Stomach (tissue), 9 donors: ENCODE data around the gene GLRA1. TPM values are rescaled to one million over a fixed set of nuclear protein-coding genes. Genes with fewer than 3 reads are reported as not detected.
A peak's percentile ranks its signal among the peaks of the same experiment; 100 is the strongest.

Experiments
- DNase-seq, 2 donors: peaks; one replicate each; pipeline versions ENCODE4 v3.0.0 to v3.0.0-alpha.2; 2013 to 2019
- H3K27ac ChIP-seq, 5 donors: fragments of 200-600 bp in 4 of 5; sonication (generic) in 4 of 5; one replicate each; pipeline ENCODE4 v1.5.1; 2013 to 2019; ENCODE audit warnings: mild to moderate bottlenecking in 1 of 5, moderate library complexity in 1 of 5
- H3K27me3 ChIP-seq, 3 donors: fragments of 200-600 bp; sonication (generic); one replicate each; pipeline ENCODE4 v1.5.1; 2017 to 2019; ENCODE audit warnings: mixed run types in 1 of 3
- H3K36me3 ChIP-seq, 4 donors: fragments of 200-600 bp; sonication (generic); 1 replicate in 3 of 4; 2 replicates in 1 of 4; pipeline ENCODE4 v1.5.1; 2016 to 2019
- H3K4me1 ChIP-seq, 4 donors: fragments of 200-600 bp; sonication (generic); one replicate each; pipeline ENCODE4 v1.5.1; 2016 to 2019
- H3K4me3 ChIP-seq, 4 donors: fragments of 200-600 bp; sonication (generic) in 3 of 4; one replicate each; pipeline ENCODE4 v1.5.1; 2016 to 2019; ENCODE audit warnings: mild to moderate bottlenecking in 1 of 4
- H3K9me3 ChIP-seq, 4 donors: fragments of 200-600 bp; sonication (generic); one replicate each; pipeline ENCODE4 v1.5.1; 2016 to 2019
- CTCF ChIP-seq, 7 experiments: fragments of 450-650 bp in 4 of 7; fragments of 200-600 bp in 3 of 7; sonication (generic) in 3 of 7; IDR thresholded peaks; one replicate each; pipeline ENCODE4 v1.5.1; 2016 to 2019; ENCODE audit warnings: antibody characterized with exemption in 7 of 7, control low read depth in 2 of 7, mild to moderate bottlenecking in 1 of 7
- EP300 ChIP-seq: sonication (generic); formaldehyde crosslinking; IDR thresholded peaks from one replicate; pipeline ENCODE4 v1.6.1; 2017; ENCODE audit warnings: antibody characterized with exemption
- POLR2A ChIP-seq, 4 donors: fragments of 450-650 bp; IDR thresholded peaks; one replicate each; pipeline ENCODE4 v1.6.1; 2016; ENCODE audit warnings: antibody characterized with exemption in 4 of 4, control low read depth in 2 of 4, mild to moderate bottlenecking in 1 of 4, moderate library complexity in 1 of 4
- POLR2AphosphoS5 ChIP-seq, 3 donors: sonication (generic); formaldehyde crosslinking; IDR thresholded peaks; one replicate each; pipeline ENCODE4 v1.6.1; 2016; ENCODE audit warnings: antibody characterized with exemption in 3 of 3
- WGBS, 5 donors: extraction: QIAGEN DNeasy Blood & Tissue Kit in 3 of 5; methylation state at CpG; one replicate each; pipeline versions ENCODE4 v1.1.5 to v1.1.7; 2013 to 2018; 5-methylcytosine and 5-hydroxymethylcytosine counted together
- intact Hi-C: fragments of 100-400 bp; cut with DNase I; formaldehyde crosslinking; loops from one replicate; pipeline ENCODE4 v1.15.1; 2023; ENCODE audit warnings: low total_unique reads
- polyA plus RNA-seq, 3 donors: library from polyadenylated mRNA; stranded (reverse); fragments of 200-250 nt; gene quantifications; one replicate each; pipeline ENCODE4 v1.2.3, GENCODE V29; 2013
- total RNA-seq, 5 donors: library from RNA; depleted of rRNA; stranded (reverse); fragments of >200 nt; gene quantifications; one replicate each; pipeline versions ENCODE4 v1.1.0 to v1.2.3, GENCODE V29; 2014 to 2016
- donor health status: healthy with polysubstance abuse.
- donor health status: Bipolar disorder and iron deficiency.
- donor health status: healthy.

The GLRA1 gene
- total and polyA plus RNA-seq, 8 donors = not detected

GRCh38 chr5:151953833-151954232 lies 29.2 kb upstream of the GLRA1 start:
- H3K27me3 ChIP-seq = no peaks in the 10 kb centered on the region
- no peaks in the 10 kb centered on the region for H3K4me1 ChIP-seq
- intact Hi-C loops = no loop called here
- H3K36me3 ChIP-seq = no peaks in the 10 kb centered on the region
- H3K4me3 ChIP-seq = no peak overlapping the region
- TF ChIP-seq POLR2AphosphoS5 (IDR thresholded peaks at IDR 0.05) = no peak
- no peak for TF ChIP-seq EP300
- TF ChIP-seq POLR2A (IDR thresholded peaks at IDR 0.05) = no peak
- TF ChIP-seq CTCF (IDR thresholded peaks at IDR 0.05) = no peak
- H3K9me3 ChIP-seq = no peaks in the 10 kb centered on the region
- DNase-seq = no peak
- WGBS, 5 donors = 77 to 89% (median 88%) methylated on average over 1 of the region's 1 CpG
- no peak overlapping the region for H3K27ac ChIP-seq

DNA sequence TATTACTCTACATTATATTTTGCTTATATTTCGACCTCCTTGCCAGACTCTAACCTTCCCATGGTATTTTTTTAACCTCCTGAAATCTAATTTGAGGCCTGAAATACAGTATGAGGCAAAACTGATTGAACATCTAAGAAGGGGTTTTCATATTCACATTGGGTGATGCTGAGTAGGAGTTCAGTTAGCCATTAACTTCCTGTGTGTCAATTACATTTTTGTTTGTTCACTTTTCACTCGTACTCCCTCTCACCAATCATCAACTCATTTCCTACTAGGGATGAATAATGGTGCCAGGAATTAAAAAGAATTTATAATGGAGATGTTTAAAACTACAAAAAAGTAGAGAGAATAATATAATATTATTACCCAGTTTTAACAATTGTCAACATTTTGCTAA lies 27.6 kb upstream of the GLRA1 start:
- DNase-seq = no peak
- intact Hi-C loops = no loop called here
- TF ChIP-seq CTCF (IDR thresholded peaks at IDR 0.05) (no peak), POLR2AphosphoS5 (IDR thresholded peaks at IDR 0.05) (no peak), EP300 (no peak), POLR2A (IDR thresholded peaks at IDR 0.05) (no peak)
- WGBS, 5 donors = 26 to 35% (median 32%) methylated on average over 2 of the region's 2 CpGs
- H3K27ac ChIP-seq = no peak overlapping the region
- no peaks in the 10 kb centered on the region for H3K36me3 ChIP-seq
- no peaks in the 10 kb centered on the region for H3K4me1 ChIP-seq
- no peaks in the 10 kb centered on the region for H3K27me3 ChIP-seq
- H3K9me3 ChIP-seq = no peaks in the 10 kb centered on the region
- no peak overlapping the region for H3K4me3 ChIP-seq

DNA sequence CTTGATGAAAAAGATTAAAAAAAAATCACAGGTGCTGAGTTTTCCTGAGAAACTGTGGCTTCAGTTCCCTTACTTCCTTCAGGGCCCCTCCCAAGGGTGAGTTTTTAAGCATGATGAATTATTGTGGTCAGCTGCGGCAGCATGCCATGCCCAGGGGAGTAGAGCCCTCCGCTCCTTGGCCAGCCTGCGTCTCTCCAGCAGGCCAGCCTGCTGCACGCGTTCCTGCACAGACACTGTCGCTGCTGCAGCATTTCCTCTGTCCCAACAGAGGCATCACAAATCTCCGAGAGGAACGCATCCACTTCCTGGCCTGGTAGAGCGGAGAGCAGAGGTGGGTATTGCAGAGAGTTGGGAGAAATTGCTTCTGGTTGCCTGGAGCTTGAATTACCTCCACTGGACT lies 26.1 kb upstream of the GLRA1 start:
- H3K4me1 ChIP-seq = no peaks in the 10 kb centered on the region
- no peaks in the 10 kb centered on the region for H3K36me3 ChIP-seq
- H3K27ac ChIP-seq = no peak overlapping the region
- H3K9me3 ChIP-seq = no peaks in the 10 kb centered on the region
- TF ChIP-seq CTCF (IDR thresholded peaks at IDR 0.05) (no peak), POLR2A (IDR thresholded peaks at IDR 0.05) (no peak), POLR2AphosphoS5 (IDR thresholded peaks at IDR 0.05) (no peak), EP300 (no peak)
- 62 to 79% (median 75%) methylated on average over 9 of the region's 9 CpGs for WGBS, 5 donors
- intact Hi-C loops = no loop called here
- no peak for DNase-seq
- H3K27me3 ChIP-seq = no peaks in the 10 kb centered on the region
- H3K4me3 ChIP-seq = no peak overlapping the region

GRCh38 chr5:151949701-151950308 lies 25.2 kb upstream of the GLRA1 start:
- DNase-seq = peak in 1 of 2 donors; percentile 8
- TF ChIP-seq EP300 = no peak
- TF ChIP-seq POLR2AphosphoS5 (IDR thresholded peaks at IDR 0.05) = no peak
- TF ChIP-seq POLR2A (IDR thresholded peaks at IDR 0.05) = no peak
- TF ChIP-seq CTCF (IDR thresholded peaks at IDR 0.05) = no peak
- 32 to 56% (median 48%) methylated on average over 5 of the region's 5 CpGs for WGBS, 5 donors
- Histone ChIP-seq H3K36me3 (no peaks in the 10 kb centered on the region), H3K27me3 (no peaks in the 10 kb centered on the region), H3K9me3 (no peaks in the 10 kb centered on the region), H3K4me3 (no peak overlapping the region), H3K27ac (no peak overlapping the region), H3K4me1 (no peaks in the 10 kb centered on the region)
- intact Hi-C loops = no loop called here
